ENCODE measurements around the gene ITPR2.
"Not testable (repeated sequence)": the region's sequence is repeated elsewhere in the genome, so short reads cannot be mapped to it uniquely, and the experiment has no call there.

ITPR2 gene

DNA sequence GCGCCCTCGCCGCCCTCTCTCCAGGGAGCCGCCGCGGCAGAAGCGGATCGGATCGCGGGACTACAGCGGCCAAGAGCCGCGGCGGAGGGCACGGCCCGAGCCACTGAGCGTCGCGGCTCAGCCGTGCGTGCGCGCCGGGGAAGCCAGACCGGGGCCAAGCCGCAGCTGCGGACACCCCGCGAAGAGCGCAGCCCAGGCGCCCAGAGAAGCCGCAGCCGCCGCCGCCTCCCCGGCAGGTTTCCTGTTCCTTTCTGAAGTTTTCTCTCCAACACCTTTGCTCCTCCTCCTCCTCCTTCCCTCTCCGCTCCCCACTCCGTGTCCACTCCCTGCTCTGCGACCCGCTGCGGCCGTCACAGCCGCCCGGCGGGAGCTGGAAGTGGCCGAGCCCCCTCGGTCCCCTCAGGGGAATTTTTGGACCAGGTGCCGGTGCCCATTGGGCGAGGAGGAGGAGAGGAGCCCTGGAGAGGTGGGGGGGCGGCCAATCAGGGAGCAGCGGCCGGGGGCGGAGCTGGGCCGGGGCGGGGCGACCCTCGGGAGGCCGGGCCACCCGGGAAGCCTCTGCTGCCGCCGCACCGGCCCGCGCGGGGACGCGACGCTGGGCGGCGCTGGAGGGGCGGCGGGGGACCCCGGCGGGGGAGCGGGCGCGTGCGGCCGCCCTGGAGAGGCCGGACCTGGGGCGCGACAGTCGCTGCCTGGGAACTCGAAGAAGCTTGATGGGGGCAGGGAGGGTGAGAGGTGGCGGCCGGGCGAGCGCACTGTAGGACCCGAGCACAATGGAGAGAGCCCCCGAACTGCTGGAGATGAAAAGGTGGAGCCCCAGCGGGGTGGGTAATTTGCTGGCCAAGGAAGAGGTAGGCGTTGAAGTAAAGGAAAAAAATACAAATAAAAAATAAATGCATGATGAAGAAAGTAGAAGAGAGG, at the start of gene ITPR2:
Gene ITPR2 (minus strand): TSS at position 373 of the 921 bp plus-strand sequence. CDS start 413 bp downstream, outside the sequence.
- peak; percentile 96 for DNase-seq
- ATAC-seq, result peak; percentile 93

DNA sequence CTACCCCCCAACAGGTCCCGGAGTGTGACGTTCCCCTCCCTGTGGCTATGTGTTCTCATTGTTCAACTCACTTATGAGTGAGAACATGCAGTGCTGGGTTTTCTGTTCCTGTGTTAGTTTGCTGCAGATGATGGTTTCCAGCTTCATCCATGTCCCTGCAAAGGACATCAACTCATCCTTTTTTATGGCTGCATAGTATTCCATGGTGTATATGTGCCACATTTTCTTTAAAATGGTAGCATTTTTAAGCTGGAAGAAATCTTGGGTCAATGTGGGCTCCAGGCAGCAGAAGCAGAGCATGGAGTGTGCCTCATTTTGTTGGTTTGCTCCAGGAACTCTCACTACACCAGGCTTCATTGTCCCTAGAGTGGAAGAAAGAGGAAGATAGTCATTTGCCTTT, 47.6 kb upstream of the ITPR2 start:
- ATAC-seq (no peak), DNase-seq (no peak)

DNA sequence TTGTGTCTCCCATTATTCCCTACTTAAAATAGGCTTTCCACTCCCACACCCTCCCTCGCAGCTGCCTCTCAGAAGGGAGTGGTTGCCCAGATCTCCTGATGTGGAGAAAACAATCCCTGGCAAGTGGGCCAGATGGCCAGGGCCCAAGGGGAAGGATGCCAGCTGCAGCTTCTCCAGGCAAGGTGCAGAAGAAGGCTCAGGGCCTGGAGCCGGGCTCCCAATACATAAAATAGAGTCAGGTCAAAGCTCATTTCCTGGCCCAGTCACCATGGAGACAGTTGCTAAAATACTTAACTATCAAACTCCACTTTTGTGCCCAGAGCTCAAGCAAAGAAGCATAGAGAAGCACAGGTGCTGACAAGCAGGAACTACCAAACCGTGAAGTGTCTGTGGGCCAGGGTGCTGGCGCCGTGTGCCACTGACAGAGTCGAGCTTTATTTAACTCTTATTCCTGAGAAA, 45.7 kb upstream of the ITPR2 start:
- DNase-seq (no peak), ATAC-seq (no peak)

- ATAC-seq, result no peak
- DNase-seq, result no peak
Observed at GRCh38 chr12:26874501-26875296, 41.7 kb upstream of the ITPR2 start.

DNA sequence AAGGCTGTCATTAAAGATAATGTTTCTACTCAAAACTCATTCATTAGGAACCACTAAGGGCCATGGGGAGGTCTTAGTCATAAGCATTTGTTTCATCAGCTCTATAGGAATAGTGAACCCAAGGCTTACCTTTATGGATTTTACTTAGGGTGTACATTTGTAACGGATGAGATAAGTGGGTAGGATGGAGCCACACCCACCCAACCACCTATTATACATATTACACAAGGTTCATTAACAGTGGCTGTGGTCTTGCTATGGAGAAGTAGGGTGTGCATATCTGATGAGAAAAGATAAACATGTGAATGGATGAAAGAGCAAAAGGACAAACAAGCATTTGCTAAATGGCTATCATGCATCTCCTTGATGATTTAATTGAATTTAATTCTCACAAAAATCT, 39.6 kb upstream of the ITPR2 start:
- no peak for ATAC-seq
- DNase-seq, result no peak

GRCh38 chr12:26871985-26872384, 39.0 kb upstream of the ITPR2 start:
- ATAC-seq, result no peak

DNA sequence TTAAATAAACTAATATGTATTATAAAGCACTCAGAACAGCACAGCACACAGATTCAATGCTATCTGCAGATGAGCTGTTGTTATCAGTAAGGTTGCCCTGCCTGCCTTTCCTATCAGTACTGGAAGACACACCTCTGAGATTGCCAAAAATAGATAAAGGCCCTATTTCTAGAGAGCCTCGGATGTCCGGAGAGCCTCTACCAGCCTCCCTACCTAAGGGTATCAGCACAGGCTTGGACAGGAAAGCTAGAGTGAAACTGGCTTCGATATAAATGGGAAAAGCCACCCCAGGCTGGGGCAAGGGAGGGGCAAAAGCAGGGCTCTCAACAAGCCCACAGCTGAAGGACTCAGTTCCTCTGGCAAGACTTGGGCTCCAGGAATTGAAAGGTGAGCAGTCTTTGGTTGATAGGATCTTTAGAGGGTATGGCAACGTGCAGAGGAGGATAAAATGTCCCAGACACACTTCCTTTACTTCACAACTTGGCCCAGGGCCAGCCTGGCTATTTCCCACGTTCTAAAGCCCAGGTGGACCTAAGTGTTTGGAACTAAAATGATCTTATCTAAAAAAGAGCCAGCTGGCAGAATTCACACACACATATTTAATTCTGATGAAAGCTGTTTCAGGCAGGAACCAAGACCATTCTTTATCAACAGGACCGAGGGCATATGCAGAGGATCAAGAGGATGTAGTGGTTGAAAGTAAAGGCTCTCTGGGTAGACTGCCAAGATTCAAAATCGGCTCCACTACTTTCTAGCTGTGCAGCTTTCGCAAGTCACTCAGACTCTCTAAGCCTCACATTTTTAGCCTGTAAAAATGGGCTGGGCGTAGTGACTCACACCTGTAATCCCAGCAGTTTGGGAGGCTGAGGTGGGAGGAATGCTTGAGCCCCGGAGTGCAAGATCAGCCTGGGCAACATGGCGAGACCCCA, 37.8 kb upstream of the ITPR2 start:
- DNase-seq (no peak), ATAC-seq (no peak)

More at GRCh38 chr12:26871985-26872384, 39.0 kb upstream of the ITPR2 start:
- DNase-seq, result no peak

DNA sequence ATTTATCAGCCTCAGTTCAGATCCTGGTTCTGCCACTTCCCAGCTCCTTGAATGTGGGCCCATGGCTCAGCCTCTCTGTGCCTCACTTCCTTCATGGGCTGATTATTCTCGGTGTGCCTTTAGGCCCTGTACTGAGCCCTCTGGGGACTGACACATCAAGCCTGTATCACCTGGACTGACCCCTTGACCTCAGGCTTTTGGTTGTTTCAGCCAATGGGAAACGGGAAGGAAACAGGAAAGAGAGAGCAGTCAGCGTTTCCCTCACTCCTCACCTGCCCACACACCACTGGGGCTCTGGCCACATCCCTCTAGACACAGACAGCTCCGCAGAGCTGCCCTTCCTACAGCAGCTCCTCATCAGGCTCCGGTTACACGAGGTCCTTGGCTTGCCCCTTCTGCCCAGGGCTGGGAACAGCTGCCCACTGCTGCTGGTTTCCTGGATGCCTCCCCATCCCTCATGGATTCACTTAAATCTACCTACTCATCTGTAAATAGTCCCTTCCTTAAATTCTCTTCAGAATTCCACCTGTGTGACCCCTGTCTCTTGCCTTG, 37.0 kb upstream of the ITPR2 start:
- DNase-seq (no peak), ATAC-seq (no peak)

GRCh38 chr12:26869104-26869494, 36.1 kb upstream of the ITPR2 start:
- DNase-seq, result no peak
- no peak for ATAC-seq

- no peak for DNase-seq
- no peak for ATAC-seq
Observed at GRCh38 chr12:26868447-26869103, 35.6 kb upstream of the ITPR2 start.

- DNase-seq (no peak), ATAC-seq (peak; percentile 59)
Observed at GRCh38 chr12:26867080-26867479, 34.1 kb upstream of the ITPR2 start.

DNA sequence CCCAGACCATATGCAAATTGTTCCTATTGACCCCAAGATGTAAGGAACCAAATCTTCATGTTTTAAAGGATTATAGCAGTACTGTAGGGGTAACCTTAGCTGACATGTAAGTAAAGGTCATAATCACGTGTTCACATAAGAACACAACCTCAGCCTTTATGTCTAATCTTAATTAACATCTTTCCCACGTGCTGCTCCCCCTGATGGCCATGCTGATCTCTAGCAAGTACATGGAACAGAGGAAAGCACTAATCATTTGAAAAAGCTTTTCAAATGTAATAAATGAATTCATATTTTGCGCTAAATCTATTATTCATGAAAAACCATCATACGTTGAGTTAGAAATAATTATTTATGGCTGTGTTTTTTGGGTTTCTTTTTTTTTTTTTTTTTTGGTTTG, 30.5 kb upstream of the ITPR2 start:
- DNase-seq (no peak), ATAC-seq (no peak)

DNA sequence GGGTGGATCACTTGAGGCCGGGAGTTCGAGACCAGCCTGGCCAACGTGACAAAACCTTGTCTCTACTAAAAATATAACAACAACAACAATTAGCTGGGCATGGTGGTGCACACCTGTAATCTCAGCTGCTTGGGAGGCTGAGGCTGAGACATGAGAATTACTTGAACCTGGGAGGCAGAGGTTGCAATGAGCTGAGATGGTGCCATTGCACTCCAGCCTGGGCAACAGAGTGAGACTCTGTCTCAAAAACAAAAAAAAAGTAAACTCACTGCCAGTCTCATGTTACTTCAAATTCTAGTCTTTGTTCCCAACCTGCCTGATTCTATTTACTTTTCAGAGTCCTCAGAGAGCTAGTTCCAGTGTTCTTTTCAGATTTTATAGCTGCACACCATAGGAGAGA, 29.8 kb upstream of the ITPR2 start:
- not testable (repeated sequence) for ATAC-seq, DNase-seq

GRCh38 chr12:26861690-26862089, 28.7 kb upstream of the ITPR2 start:
- DNase-seq (no peak), ATAC-seq (no peak)

DNA sequence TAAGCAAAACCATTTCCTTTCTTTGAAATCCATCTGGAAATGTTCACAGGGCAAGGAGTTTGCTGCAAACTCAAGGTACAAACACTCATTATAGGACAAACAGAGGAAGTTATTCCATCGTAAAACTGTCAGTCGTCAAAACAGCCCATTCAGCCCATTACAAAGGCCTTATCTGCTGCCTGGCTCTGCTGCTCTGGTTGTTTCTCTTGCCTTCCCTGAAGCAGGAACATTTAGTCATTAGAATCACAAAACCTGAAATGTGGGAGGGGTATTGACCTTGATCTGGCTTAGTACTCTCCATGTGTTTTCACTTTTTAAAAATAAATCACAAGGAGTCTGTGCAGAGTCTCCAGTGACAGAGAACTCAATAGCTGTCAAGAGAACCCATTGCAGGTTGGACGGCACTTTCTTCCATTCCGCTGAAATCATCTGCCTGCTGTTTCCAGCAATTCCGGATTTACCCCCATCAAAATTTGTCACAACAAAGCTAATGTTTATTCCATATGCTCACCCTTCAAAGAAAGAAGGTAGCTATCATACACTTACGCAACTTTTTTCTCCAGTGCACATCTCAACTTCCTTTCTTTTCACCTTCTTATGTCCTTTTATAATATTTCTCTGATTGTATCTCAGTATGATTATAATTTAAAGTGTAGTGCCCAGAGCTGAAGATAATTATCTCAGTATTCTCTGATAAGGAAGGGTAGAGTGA, 24.6 kb upstream of the ITPR2 start:
- no peak for DNase-seq
- no peak for ATAC-seq

DNA sequence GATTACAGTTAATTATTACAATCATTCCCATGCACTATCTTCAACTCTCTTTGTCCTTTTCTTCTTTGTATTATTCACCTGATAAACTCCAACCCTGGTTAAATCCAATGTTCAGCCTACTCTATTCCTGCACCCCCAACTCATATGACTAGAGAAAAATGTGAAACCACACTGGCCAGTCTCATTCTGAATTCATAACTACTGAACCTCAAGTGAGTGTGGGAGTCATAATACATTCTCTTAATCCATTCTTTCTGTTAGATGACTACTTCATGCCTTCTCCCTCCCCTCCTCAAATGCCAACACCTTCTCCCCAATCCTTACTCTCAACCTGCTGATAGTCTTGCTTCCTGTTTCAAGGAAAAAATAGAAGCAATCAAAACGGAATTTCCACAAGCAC, 22.3 kb upstream of the ITPR2 start:
- DNase-seq, result no peak
- ATAC-seq, result peak; percentile 40

- ATAC-seq, result no peak
- no peak for DNase-seq
Observed at GRCh38 chr12:26854031-26854390, 21.0 kb upstream of the ITPR2 start.

DNA sequence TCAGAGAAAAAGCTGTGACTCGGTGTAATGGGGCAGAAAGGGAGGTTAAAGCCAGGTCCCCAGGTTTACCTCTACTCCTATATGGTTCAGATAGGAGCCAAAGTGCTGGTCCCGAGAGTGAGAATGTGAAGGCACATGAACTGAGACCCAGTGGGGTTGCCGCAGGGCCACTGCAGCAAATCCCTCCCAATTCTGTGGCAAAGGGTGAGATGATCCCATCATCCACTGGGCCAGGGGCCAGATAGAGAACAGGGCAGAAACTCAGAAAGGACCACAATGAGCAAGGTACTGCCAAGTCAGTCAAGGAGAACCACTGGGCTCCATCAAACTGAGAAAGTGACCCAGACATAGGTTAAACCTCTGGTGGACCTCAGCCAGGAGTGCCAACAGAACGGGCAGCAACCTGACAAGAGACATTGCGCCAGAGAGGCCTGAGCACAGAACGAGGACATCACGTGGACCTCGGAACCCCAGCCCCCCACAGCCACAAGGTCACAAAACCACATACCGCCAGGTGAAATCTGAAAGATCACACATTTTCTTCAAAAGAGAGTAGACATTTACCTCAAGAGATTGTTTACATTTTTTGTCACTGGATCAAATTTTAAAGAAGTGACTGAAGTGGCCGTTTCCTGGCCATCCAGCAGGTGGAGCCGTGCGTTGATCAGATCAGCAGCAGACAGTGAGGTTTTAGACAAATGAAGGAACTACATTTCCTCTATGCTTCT, 20.5 kb upstream of the ITPR2 start:
- ATAC-seq, result peak; percentile 85
- DNase-seq, result peak; percentile 74

DNA sequence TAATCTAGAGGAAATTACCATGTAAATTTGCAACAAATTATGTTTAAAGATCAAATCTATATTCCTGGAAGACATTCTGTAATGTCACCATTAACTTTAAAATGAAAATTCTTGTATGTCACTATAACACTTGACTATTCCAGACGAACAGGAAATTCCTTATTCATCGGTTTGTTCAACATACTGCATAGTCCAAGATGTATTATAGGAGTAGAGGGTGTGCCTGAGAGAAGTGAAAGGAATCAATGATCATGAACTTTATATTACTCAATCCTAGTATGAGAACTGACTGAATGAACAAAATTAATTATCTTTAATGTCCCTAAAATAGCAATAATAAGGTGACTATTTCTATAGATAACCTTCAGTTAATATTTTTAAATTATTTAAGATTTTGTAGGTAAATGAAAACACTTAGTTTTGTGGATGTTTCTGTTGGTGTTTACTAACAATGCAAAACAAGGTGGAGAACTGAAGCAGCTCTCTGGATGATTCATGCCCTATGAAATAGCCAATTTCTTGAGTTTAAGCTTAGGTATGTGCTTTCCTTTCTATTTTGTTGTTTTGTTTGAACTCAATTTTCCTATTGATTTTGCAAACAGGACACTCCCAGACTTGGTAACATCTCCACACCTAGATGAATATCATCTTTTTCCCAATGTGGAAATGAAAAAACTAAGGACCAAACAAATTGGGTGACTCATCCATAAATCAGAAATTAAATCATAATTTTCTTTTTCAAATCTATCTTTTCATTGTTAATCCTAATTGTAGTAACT, 18.2 kb upstream of the ITPR2 start:
- ATAC-seq, result no peak
- DNase-seq, result no peak
